CD4-positive, alpha-beta T cell (primary cell): ENCODE data around the gene VLDLR. TPM values are rescaled to one million over a fixed set of nuclear protein-coding genes. Genes with fewer than 3 reads are reported as not detected.

Experiments used
- ATAC-seq: fragments of 200-7000 bp; cut with Tn5 transposase; one replicate; pipeline ENCODE4 v1.10.0; 2022; ENCODE audit warnings: mild to moderate bottlenecking; ENCODE audit not compliant: poor library complexity
- CTCF ChIA-PET: fragments of 350-600 bp; sonication (Branson Sonifier 250); formaldehyde crosslinking; loops from one replicate; lab custom pipeline; 2021; ENCODE audit warnings: antibody characterized with exemption, inconsistent platforms; lab: Charles Lee
- POLR2A ChIA-PET: fragments of 350-600 bp; sonication (Branson Sonifier 250); formaldehyde crosslinking; loops from one replicate; lab custom pipeline; 2021; ENCODE audit warnings: antibody characterized with exemption, inconsistent platforms; lab: Charles Lee
- DNase-seq, 14 experiments: peaks; one replicate each; pipeline ENCODE4 v3.0.0-alpha.2; 2013 to 2020; ENCODE audit warnings: mixed read lengths in 2 of 14
- H3K27ac ChIP-seq, 2 donors: one replicate each; pipeline versions ENCODE4 v1.5.1 to v1.7.0; 2013; ENCODE audit warnings: low read length in 2 of 2, low read depth in 1 of 2, mild to moderate bottlenecking in 1 of 2
- H3K27me3 ChIP-seq, 2 experiments: 1 replicate in 1 of 2; 2 replicates in 1 of 2; pipeline versions ENCODE4 v1.6.1 to v1.7.0; 2013; ENCODE audit warnings: low read length in 2 of 2, control low read depth in 1 of 2, mild to moderate bottlenecking in 1 of 2, moderate library complexity in 1 of 2; ENCODE audit not compliant: insufficient read depth in 2 of 2, control insufficient read depth in 1 of 2
- H3K36me3 ChIP-seq: one replicate; pipeline ENCODE4 v1.6.1; 2013; ENCODE audit warnings: low read length, control low read depth; ENCODE audit not compliant: insufficient read depth
- H3K4me1 ChIP-seq: one replicate; pipeline ENCODE4 v1.6.1; 2013; ENCODE audit warnings: low read length, control low read depth; ENCODE audit not compliant: insufficient read depth
- H3K4me3 ChIP-seq: one replicate; pipeline ENCODE4 v1.5.1; 2013; ENCODE audit warnings: mild to moderate bottlenecking, low read length, moderate library complexity
- H3K9me3 ChIP-seq, 2 experiments: 1 replicate in 1 of 2; 2 replicates in 1 of 2; pipeline versions ENCODE4 v1.6.1 to v1.7.0; 2013; ENCODE audit warnings: low read length in 2 of 2, mild to moderate bottlenecking in 2 of 2, control low read depth in 1 of 2, moderate library complexity in 1 of 2; ENCODE audit not compliant: control insufficient read depth in 1 of 2, insufficient read depth in 1 of 2
- H3K27ac Mint-ChIP-seq: one replicate; pipeline ENCODE4 v1.8.0; 2020; ENCODE audit warnings: mixed read lengths
- H3K27me3 Mint-ChIP-seq: one replicate; pipeline ENCODE4 v1.8.0; 2021; ENCODE audit warnings: mixed read lengths
- H3K36me3 Mint-ChIP-seq: one replicate; pipeline ENCODE4 v1.8.0; 2021; ENCODE audit warnings: low read depth, mixed read lengths
- H3K4me1 Mint-ChIP-seq: one replicate; pipeline ENCODE4 v1.8.0; 2021; ENCODE audit warnings: low read depth, mixed read lengths
- H3K4me3 Mint-ChIP-seq: one replicate; pipeline ENCODE4 v1.8.0; 2020; ENCODE audit warnings: mild to moderate bottlenecking, mixed read lengths
- H3K9me3 Mint-ChIP-seq: one replicate; pipeline ENCODE4 v1.8.0; 2020; ENCODE audit warnings: mixed read lengths
- CTCF ChIP-seq: fragments of 200-600 bp; IDR thresholded peaks from one replicate; pipeline ENCODE4 v1.8.0; 2022; ENCODE audit warnings: antibody characterized with exemption, mild to moderate bottlenecking
- intact Hi-C, 2 experiments: fragments of 100-400 bp; cut with DNase I in 1 of 2; cut with micrococcal nuclease in 1 of 2; formaldehyde crosslinking; loops; one replicate each; pipeline versions ENCODE4 v1.15.1 to v1.9.0; 2023 to 2025; cut with DNase I, micrococcal nuclease
- total RNA-seq, 174 experiments: library from RNA in 2 of 174; stranded (reverse) in 2 of 174; gene quantifications; one replicate each; pipeline ENCODE4 v1.2.3 and lab custom pipeline; 2021 to 2026

The VLDLR gene
- total RNA-seq, 2 experiments from 2014 or later: 0.08 TPM; not detected in 1

- CTCF ChIA-PET: interaction anchor here (0.6 kb wide), 1 partner anchor 10 kb away, joined by 3 read pairs; no protein-coding TSS in a partner anchor
- POLR2A ChIA-PET: no interaction called here
- DNase-seq: peak in 2 of 14 experiments; percentile 1 to 4
- no peak overlapping the region for H3K27ac ChIP-seq
- Mint-ChIP-seq H3K27me3 (peaks cover 81% of the 10 kb centered on the region), H3K9me3 (no peaks in the 10 kb centered on the region), H3K4me3 (peak overlapping the region; percentile 55), H3K27ac (no peak overlapping the region), H3K36me3 (no peaks in the 10 kb centered on the region), H3K4me1 (peaks cover 7% of the 10 kb centered on the region)
- intact Hi-C loops: no loop called here
- no peak for ATAC-seq
- H3K4me1 ChIP-seq: peaks cover 19% of the 10 kb centered on the region
- H3K9me3 ChIP-seq: peaks cover 0 to 11% of the 10 kb centered on the region in 2 experiments
- H3K4me3 ChIP-seq: peak overlapping the region; percentile 35
- no peak for TF ChIP-seq CTCF
- H3K36me3 ChIP-seq: no peaks in the 10 kb centered on the region
- H3K27me3 ChIP-seq: peaks cover 28 to 43% of the 10 kb centered on the region in 2 experiments
Observed at GRCh38 chr9:2623288-2624050, 1.9 kb downstream of the VLDLR start.

GRCh38 chr9:2624051-2624682, 2.6 kb downstream of the VLDLR start:
- ATAC-seq: no peak
- intact Hi-C loops: no loop called here

GRCh38 chr9:2625427-2625826, 3.8 kb downstream of the VLDLR start:
- H3K27ac Mint-ChIP-seq: no peak overlapping the region
- no peaks in the 10 kb centered on the region for H3K9me3 Mint-ChIP-seq
- peaks cover 0 to 11% of the 10 kb centered on the region in 2 experiments for H3K9me3 ChIP-seq
- ChIA-PET CTCF (no interaction called here), POLR2A (no interaction called here)
- H3K4me1 ChIP-seq: peaks cover 19% of the 10 kb centered on the region
- no peak for ATAC-seq
- peaks cover 68% of the 10 kb centered on the region for H3K27me3 Mint-ChIP-seq
- no peaks in the 10 kb centered on the region for H3K36me3 ChIP-seq
- intact Hi-C loops: no loop called here
- H3K4me1 Mint-ChIP-seq: peaks cover 7% of the 10 kb centered on the region
- no peaks in the 10 kb centered on the region for H3K36me3 Mint-ChIP-seq
- H3K27me3 ChIP-seq: peaks cover 28 to 36% of the 10 kb centered on the region in 2 experiments
- H3K4me3 ChIP-seq: no peak overlapping the region
- H3K4me3 Mint-ChIP-seq: no peak overlapping the region
- DNase-seq: no peak
- TF ChIP-seq CTCF: no peak
- no peak overlapping the region for H3K27ac ChIP-seq

More at GRCh38 chr9:2624051-2624682, 2.6 kb downstream of the VLDLR start:
- Histone ChIP-seq H3K9me3 (peaks cover 0 to 11% of the 10 kb centered on the region in 2 experiments), H3K4me1 (peaks cover 19% of the 10 kb centered on the region), H3K36me3 (no peaks in the 10 kb centered on the region), H3K27ac (no peak overlapping the region), H3K4me3 (no peak overlapping the region), H3K27me3 (peaks cover 28 to 43% of the 10 kb centered on the region in 2 experiments)
- no peak for TF ChIP-seq CTCF
- CTCF ChIA-PET: interaction anchor here (0.6 kb wide), 1 partner anchor 11 kb away, joined by 3 read pairs; no protein-coding TSS in a partner anchor
- no peak overlapping the region for H3K27ac Mint-ChIP-seq
- no peak for DNase-seq
- H3K27me3 Mint-ChIP-seq: peaks cover 78% of the 10 kb centered on the region
- POLR2A ChIA-PET: no interaction called here
- H3K9me3 Mint-ChIP-seq: no peaks in the 10 kb centered on the region
- no peaks in the 10 kb centered on the region for H3K36me3 Mint-ChIP-seq
- peaks cover 7% of the 10 kb centered on the region for H3K4me1 Mint-ChIP-seq
- H3K4me3 Mint-ChIP-seq: peak overlapping the region; percentile 55
